Measurements from ENCODE around the gene CCDC15. TPM values are rescaled to one million over a fixed set of nuclear protein-coding genes. Genes with fewer than 3 reads are reported as not detected.

The CCDC15 gene
- total and polyA plus RNA-seq, 2 donors (not counting 1 experiment from before 2014, with no cell fraction given), result 0.31 to 1.8 TPM

DNA sequence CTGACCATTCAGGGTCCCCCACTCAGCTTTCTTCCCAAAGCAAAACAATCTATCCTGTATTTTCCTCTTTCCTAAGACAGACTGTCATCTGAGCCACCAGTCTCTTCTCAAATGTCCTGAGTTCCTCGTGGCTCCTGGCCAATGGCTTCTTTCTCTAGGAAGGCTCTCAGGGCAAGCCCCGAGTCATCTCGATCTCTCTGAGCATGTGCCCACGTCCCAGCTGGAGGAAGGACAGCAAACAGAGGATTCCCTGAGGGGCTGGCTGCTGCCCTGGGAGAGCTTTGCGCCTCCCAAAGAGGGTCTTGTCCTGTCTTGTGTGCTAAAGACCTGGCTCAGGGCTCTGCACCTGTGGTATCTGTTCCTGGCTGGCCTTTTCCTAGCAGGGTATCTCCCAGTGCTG lies 117.4 kb downstream of the CCDC15 start:
- no peak for ATAC-seq (ENCODE audit: low read depth)
- no peak for TF ChIP-seq EZH2 (IDR thresholded peaks at IDR 0.05; ENCODE audit: borderline replicate concordance, insufficient read depth, low read depth, low read length, poor library complexity, severe bottlenecking)
- TF ChIP-seq, protein P1, sequence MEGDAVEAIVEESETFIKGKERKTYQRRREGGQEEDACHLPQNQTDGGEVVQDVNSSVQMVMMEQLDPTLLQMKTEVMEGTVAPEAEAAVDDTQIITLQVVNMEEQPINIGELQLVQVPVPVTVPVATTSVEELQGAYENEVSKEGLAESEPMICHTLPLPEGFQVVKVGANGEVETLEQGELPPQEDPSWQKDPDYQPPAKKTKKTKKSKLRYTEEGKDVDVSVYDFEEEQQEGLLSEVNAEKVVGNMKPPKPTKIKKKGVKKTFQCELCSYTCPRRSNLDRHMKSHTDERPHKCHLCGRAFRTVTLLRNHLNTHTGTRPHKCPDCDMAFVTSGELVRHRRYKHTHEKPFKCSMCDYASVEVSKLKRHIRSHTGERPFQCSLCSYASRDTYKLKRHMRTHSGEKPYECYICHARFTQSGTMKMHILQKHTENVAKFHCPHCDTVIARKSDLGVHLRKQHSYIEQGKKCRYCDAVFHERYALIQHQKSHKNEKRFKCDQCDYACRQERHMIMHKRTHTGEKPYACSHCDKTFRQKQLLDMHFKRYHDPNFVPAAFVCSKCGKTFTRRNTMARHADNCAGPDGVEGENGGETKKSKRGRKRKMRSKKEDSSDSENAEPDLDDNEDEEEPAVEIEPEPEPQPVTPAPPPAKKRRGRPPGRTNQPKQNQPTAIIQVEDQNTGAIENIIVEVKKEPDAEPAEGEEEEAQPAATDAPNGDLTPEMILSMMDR (IDR thresholded peaks at IDR 0.05), result no peak
- Histone ChIP-seq H3K36me3 (replicated peaks in 1 of 2; ENCODE audit: control extremely low read depth in 1 of 2, control insufficient read depth in 1 of 2, extremely low read depth in 1 of 2, insufficient read depth in 2 of 2, low read length in 1 of 2) (no peaks in the 10 kb centered on the region), H3K27me3 (replicated peaks in 1 of 4; ENCODE audit: control extremely low read depth in 1 of 4, control insufficient read depth in 3 of 4, insufficient read depth in 4 of 4, low read length in 3 of 4) (no peaks in the 10 kb centered on the region), H3K9me3 (ENCODE audit: control extremely low read depth in 1 of 3, control insufficient read depth in 2 of 3, insufficient read depth in 1 of 3, low read length in 2 of 3) (peaks cover 0 to 16% (median 0%) of the 10 kb centered on the region in 3 donors), H3K4me3 (ENCODE audit: control extremely low read depth in 1 of 5, extremely low read depth in 1 of 5, insufficient read depth in 1 of 5, low read depth in 2 of 5, low read length in 4 of 5) (peak overlapping the region in 1 of 5 experiments; percentile 10), H3K4me1 (ENCODE audit: control insufficient read depth in 2 of 2, insufficient read depth in 2 of 2, low read length in 2 of 2) (peaks cover 47 to 59% of the 10 kb centered on the region in 2 donors), H3K9ac (ENCODE audit: low read length) (peak overlapping the region; percentile 28), H2AFZ (ENCODE audit: insufficient read depth, low read depth, low read length, poor library complexity, severe bottlenecking) (no peak overlapping the region), H3K4me2 (replicated peaks; ENCODE audit: low read depth, low read length, poor library complexity, severe bottlenecking) (peak overlapping the region; percentile 55), H4K20me1 (ENCODE audit: control insufficient read depth, insufficient read depth, low read length, poor library complexity, severe bottlenecking) (no peaks in the 10 kb centered on the region), H3K79me2 (ENCODE audit: control insufficient read depth, insufficient read depth, low read length) (no peaks in the 10 kb centered on the region), H3K27ac (ENCODE audit: low read length in 2 of 2) (peak overlapping the region; percentile 61 to 66)
- ChIA-PET CTCF (interaction anchor here (0.9 to 2.0 kb wide), 11 partner anchors 8 to 71 kb away, joined by 3 to 9 read pairs (median 3); partner anchors contain the start of genes SLC37A2 and TMEM218), POLR2A (interaction anchor here (2.4 kb wide), 1 partner anchor 8 kb away, joined by 12 read pairs; the partner anchor contains the start of gene SLC37A2)
- H3K9me3 Mint-ChIP-seq (ENCODE audit: insufficient read depth), result no peaks in the 10 kb centered on the region
- H3K4me1 Mint-ChIP-seq, result peaks cover 59% of the 10 kb centered on the region
- intact Hi-C loops (cut with micrococcal nuclease), result loop anchor here (10.0 kb wide), 1 partner anchor 493 kb away; the partner anchor contains the start of gene EI24
- peak overlapping the region; percentile 89 for H3K27ac Mint-ChIP-seq
- DNase-seq, result no peak
- peak overlapping the region; percentile 64 for H3K4me3 Mint-ChIP-seq
- no peaks in the 10 kb centered on the region for H3K27me3 Mint-ChIP-seq
- WGBS (ENCODE audit: insufficient coverage), result 51% methylated on average over 5 of the region's 5 CpGs

DNA sequence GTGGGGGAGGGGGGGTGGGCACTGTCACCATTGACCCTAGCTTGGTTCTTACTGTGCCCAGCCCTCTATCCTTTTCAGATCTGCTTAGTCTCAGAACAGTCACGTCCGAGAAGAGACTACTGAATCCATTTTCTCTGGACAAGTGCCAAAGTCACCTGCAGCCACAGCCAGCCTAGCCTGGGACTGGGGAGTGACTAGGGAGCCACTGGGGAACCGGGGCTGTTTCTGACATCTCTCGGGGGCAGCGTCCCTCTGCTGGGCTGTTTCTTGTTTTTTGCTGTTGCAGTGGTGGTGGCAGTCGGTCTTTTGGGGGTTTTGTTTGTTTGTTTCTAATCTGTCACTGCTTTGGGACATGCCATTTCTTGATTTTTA lies 117.8 kb downstream of the CCDC15 start:
- no peaks in the 10 kb centered on the region for H4K20me1 ChIP-seq (ENCODE audit: control insufficient read depth, insufficient read depth, low read length, poor library complexity, severe bottlenecking)
- peaks cover 0 to 16% (median 0%) of the 10 kb centered on the region in 3 donors for H3K9me3 ChIP-seq (ENCODE audit: control extremely low read depth in 1 of 3, control insufficient read depth in 2 of 3, insufficient read depth in 1 of 3, low read length in 2 of 3)
- H3K27me3 ChIP-seq (replicated peaks in 1 of 4; ENCODE audit: control extremely low read depth in 1 of 4, control insufficient read depth in 3 of 4, insufficient read depth in 4 of 4, low read length in 3 of 4), result no peaks in the 10 kb centered on the region
- H3K27ac ChIP-seq (ENCODE audit: low read length in 2 of 2), result peak overlapping the region; percentile 75 to 79
- ChIA-PET POLR2A (interaction anchor here (1.1 to 2.4 kb wide), 2 partner anchors 8 to 40 kb away, joined by 3 to 12 read pairs; partner anchors contain the start of genes SLC37A2 and TMEM218), CTCF (interaction anchor here (0.9 to 2.0 kb wide), 12 partner anchors 9 to 118 kb away, joined by 3 to 9 read pairs (median 4); partner anchors contain the start of genes CCDC15, SLC37A2 and TMEM218)
- H3K36me3 ChIP-seq (replicated peaks in 1 of 2; ENCODE audit: control extremely low read depth in 1 of 2, control insufficient read depth in 1 of 2, extremely low read depth in 1 of 2, insufficient read depth in 2 of 2, low read length in 1 of 2), result no peaks in the 10 kb centered on the region
- DNase-seq (no peak), ATAC-seq (ENCODE audit: low read depth) (no peak)
- no peaks in the 10 kb centered on the region for H3K27me3 Mint-ChIP-seq
- peak overlapping the region; percentile 77 for H3K4me3 Mint-ChIP-seq
- H3K4me3 ChIP-seq (ENCODE audit: control extremely low read depth in 1 of 5, extremely low read depth in 1 of 5, insufficient read depth in 1 of 5, low read depth in 2 of 5, low read length in 4 of 5), result no peak overlapping the region
- peaks cover 47 to 59% of the 10 kb centered on the region in 2 donors for H3K4me1 ChIP-seq (ENCODE audit: control insufficient read depth in 2 of 2, insufficient read depth in 2 of 2, low read length in 2 of 2)
- no peak for TF ChIP-seq EZH2 (IDR thresholded peaks at IDR 0.05; ENCODE audit: borderline replicate concordance, insufficient read depth, low read depth, low read length, poor library complexity, severe bottlenecking)
- TF ChIP-seq, protein P1 (IDR thresholded peaks at IDR 0.05), result no peak
- H3K9ac ChIP-seq (ENCODE audit: low read length), result no peak overlapping the region
- peak overlapping the region; percentile 61 for H3K4me2 ChIP-seq (replicated peaks; ENCODE audit: low read depth, low read length, poor library complexity, severe bottlenecking)
- H3K79me2 ChIP-seq (ENCODE audit: control insufficient read depth, insufficient read depth, low read length), result no peaks in the 10 kb centered on the region
- H3K4me1 Mint-ChIP-seq, result peaks cover 59% of the 10 kb centered on the region
- no peaks in the 10 kb centered on the region for H3K9me3 Mint-ChIP-seq (ENCODE audit: insufficient read depth)
- no peak overlapping the region for H2AFZ ChIP-seq (ENCODE audit: insufficient read depth, low read depth, low read length, poor library complexity, severe bottlenecking)
- intact Hi-C loops (cut with micrococcal nuclease), result loop anchor here (1.0 to 10.0 kb wide), 2 partner anchors 9 to 493 kb away; partner anchors contain the start of genes EI24 and SLC37A2
- H3K27ac Mint-ChIP-seq, result peak overlapping the region; percentile 92
- 69% methylated on average over 6 of the region's 6 CpGs for WGBS (ENCODE audit: insufficient coverage)

Data from B cell (primary cell).